Kasumi-1 (cell line): Measurements from ENCODE around the gene MEGF9.

Source experiments
- DNase-seq, 2 experiments: peaks; one replicate each; lab custom pipeline; 2025; lab: John Stamatoyannopoulos, UW

The MEGF9 gene

DNA sequence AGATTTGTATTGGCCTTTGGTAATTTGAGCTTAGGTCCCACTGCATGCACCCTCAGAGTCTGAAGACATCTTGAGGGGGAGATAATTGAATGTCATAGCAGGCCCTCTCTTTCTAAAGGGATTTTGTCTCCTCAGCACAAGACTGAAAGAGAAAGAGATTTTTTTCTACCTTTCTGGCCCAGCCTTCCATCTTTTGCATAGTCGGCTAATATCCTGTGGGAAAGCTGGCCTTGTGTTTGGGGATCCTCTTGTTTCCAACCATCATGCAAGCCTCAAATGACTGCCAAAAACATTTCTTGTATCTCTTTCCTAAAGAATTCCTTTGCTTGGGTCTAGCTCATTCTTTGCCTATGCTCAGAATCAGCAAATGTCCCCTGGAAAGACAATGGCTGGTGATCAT lies 92.3 kb downstream of the MEGF9 start:
- no peak for DNase-seq

DNA sequence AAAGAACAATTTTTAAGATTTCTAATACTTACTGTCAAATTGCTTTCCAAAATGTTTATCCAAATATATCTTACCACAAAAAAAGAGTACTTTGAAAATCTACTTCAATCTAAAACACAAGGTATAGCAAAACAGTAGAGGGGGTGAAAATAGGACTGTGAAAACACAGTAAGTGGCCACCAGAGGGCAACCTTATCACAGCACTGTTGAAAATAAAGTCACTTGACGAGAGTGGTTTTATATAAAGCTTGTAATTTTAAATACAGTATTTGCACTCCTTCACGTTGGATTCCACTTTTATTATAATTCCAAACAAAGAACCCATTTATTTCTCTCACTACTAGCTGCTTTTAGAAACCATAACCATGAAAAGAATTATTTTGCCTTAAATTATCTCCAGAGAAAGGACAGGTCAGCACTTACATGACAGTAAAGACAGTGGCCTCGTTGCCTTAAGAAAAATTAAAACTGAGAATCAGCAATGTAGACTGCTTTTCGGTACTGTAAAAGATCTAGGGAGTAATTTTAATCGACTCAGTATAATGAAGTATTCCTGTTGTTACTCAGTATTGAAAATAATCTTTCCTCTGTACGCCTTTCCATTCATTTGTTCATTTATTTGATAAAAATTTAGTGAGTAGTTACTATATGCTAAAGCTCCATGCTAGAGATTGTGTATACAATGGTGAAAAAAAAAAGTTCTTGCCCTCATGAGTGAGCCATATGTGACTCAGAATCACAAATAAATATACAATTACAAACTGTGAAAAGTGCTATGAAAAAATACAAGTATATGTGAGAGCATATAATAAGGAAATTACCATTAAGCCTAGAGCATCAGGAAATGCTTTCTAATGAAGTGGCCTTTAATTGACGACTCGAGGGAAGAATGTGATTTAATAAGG lies 94.3 kb downstream of the MEGF9 start:
- peak; percentile 76 to 82 for DNase-seq

DNA sequence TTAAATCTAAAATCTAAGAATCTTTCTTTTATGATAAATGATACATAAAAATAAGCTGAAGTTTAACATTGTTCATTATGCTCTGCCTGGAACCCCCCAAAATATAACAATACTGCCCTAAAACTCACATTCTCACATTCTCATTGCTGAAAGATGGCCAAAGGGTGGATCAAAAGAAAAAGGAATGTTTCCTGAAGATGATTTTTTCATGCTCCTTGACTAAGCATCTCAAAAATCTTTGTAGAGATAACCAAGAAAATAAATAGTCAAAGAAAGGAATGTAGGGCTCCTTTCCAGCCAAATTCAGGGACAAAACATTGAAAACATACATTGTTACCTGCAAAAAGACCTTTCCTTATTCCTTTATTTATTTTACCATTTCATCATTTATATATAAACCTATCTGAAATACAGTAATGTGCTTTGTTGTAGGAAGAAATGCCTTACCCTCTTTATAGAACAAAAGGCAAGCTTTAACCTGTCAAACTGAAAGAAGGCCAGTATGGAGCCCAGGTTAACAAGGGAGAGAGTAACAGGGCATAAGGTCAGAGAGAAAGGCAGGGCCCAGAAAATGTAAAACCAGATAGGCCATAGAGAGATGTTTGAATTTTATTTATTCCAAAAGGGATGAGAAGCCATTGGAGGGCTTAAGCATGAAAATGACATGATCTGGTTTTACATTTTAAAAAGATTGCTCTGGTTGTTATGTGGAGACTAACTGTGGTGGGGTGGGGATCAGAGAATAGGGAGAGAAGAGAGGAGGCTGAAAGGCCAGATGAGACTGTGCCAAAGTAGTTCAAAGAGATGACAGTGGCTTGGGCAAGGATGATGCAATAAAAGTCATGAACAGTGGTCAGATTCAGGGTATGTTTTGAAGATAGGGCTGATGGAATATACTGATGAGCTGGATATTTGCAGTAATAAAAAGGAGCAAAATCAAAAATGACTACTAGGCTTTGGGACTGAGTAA lies 97.0 kb downstream of the MEGF9 start:
- DNase-seq = no peak

DNA sequence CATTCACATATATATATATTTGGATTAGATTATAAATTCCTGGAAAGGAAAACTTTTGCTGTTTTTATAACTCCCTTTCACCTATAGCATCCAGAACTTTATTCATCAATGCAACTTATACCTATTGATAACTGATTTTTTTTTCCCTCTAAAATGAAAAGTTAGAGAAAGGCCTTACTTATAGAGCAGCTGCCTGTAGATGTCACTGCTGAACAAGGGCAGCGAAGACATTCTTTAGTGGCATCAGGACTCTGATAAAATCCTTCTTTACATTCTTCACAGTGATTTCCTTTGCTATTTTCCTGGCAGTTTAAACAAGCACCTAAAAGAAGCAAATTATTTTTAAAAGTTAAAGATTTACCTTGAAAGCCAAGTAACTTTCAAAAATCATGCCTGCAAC lies 102.1 kb downstream of the MEGF9 start:
- DNase-seq = peak; percentile 36 to 38

DNA sequence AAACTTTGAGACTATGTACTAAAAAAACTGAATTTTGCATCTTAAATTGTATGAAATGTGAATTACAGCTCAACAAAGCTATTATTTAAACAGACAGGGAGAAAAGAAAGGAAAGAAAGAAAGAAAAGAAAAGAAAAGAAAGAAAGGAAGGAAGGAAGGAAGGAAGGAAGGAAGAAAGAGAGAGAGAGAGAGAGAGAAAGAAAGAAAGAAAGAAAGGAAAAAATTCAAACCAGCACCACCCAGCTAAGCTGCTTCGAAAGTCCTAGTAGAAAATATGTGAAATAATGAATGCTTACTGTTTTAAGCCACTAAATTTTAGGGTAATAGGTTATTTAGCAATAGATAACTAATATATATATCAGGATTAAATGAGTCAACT lies 102.6 kb downstream of the MEGF9 start:
- DNase-seq = no peak

DNA sequence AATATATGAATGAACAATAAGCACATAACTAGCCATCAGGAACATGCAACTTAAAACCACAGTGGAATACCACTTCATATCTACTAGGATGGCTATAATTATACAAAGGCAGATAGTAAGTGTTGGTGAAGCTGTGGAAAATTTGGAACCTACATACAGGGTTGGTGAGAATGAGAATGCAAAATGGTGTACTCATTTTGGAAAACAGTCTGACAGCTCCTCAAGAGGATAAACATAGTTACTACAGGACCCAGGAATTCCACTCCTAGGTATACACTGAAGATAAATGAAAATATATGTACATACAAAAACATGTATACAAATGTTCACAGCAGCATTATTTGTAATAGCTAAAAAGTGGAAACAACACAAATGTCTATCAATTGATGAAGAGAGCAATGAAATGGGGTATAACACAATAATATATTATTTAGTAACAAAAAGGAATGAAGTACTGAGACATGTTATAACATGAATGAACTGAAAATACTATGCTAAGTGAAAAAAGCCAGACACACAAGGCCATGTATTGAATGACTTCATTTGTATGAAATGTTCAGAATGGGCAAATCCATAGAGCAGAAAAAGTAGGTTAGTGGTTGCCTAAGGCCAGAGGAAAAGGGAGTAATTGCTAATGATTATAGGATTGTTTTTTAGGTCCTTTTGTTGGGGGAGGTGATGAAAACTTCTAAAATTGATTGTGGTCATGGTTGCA lies 103.1 kb downstream of the MEGF9 start:
- peak; percentile 21 to 59 for DNase-seq

DNA sequence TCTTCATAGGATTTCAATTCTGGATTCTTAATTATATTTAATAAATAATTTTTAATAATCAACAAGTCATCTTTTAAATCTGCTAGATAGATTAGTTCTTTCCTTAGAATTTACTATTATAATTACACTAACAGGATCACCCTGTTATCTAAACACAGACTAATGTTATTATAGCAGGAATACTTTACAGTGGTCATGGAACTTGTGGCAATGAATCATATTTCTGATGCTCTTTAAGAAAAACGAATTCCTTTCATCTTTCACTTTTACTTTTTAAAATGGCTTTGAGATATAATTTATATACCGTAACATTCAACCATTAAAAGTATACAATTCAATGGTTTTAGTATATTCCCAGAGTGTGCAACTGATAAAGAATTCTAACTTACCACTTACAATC lies 104.6 kb downstream of the MEGF9 start:
- DNase-seq = no peak

DNA sequence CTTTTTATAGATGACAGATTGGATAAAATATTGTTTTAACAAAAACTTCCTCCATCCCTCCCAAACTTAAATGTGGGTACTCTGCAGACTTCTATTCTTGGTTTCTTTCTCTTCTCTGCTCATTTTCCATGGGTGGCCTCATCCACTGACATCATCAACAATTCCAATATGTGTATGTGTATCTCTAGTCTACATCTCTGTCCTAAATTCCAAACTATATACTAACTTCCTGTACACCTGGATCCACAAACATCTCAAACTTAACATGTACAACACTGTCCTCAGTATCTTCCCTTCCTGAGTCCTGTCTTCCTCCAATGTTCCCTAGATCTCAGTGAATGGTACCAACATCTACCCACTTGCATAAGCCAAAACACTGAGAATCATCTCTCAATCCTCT lies 105.8 kb downstream of the MEGF9 start:
- no peak for DNase-seq

DNA sequence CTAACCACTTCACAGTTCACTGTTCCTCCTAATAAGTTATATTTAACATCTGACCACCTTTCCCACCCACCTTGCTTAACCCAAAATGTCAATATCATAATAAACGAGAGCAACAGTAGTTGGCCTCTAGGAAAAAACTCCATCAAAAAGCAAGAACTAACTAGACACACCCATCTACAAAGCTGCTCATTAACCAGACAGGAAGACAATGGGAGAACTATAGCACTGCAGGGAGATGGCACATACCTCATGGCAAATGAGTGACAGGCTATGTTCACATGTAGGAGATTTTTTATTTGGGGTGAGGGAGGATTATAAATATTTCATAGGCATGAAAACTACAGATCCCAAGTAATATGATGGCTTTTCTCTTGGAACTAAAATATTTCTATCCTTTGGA lies 110.7 kb downstream of the MEGF9 start:
- DNase-seq = no peak

DNA sequence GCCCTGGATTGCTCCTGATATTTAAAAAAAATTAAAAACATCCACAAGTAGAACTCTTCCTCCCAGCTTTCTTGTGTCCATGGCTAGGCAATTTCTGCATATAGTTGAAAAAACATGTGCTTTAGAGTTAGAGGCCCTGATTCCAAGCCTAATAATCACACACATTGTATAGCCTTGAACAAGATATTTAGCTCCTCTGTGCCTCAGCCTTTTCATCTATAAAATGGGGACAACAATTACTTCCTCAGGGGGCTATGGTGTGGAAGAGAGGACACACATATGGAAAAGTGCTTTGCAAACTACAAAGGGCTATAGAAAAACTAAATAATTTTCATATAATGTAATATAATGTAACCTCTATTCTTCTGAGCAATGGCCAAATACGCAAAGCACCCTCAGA lies 111.3 kb downstream of the MEGF9 start:
- no peak for DNase-seq

DNA sequence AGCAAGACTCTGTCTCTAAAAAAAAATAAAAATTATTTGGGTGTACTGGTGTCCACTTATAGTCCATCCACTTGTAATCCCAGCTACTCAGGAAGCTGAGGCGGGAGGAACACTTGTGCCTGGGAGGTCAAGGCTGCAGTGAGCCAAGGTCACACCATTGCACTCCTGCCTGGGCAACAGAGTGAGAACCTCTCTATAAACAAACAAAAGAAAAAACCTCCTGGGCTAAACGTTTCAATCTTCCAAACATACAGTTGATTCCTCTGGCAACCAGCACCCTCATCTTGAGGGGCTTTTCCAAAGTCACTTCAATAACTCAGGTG lies 120.4 kb downstream of the MEGF9 start:
- DNase-seq = no peak

DNA sequence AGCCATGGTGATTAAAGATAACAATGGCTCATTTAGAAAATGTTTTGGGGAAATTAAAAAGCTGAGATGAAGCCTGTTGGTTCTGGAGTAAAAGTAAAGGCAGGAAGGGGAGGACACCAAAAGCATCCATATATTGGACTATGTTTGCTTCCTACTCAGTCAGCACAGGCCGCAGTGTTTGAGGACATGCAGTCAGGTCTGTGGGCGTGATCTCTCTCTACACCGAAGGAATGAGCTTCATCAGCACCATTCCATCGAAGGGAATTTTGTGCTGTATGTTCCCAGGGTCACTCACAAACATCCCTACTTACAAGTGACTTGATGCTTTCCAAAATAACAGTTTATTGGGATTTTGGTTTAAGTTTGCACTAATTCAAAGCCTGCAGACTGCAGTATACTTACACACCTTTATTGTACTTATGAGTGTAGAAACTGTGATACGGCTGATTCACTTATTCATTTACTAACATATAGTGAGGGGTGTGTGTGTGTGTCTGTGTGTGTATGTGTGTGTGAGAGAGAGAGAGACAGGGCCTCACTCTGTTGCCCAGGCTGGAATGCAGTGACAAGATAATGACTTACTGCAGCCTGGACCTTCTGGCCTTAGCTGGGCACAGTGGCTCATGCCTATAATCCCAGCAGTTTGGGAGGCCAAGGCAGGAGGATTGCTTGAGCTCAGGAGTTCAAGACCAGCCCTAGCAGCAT lies 120.9 kb downstream of the MEGF9 start:
- no peak for DNase-seq

DNA sequence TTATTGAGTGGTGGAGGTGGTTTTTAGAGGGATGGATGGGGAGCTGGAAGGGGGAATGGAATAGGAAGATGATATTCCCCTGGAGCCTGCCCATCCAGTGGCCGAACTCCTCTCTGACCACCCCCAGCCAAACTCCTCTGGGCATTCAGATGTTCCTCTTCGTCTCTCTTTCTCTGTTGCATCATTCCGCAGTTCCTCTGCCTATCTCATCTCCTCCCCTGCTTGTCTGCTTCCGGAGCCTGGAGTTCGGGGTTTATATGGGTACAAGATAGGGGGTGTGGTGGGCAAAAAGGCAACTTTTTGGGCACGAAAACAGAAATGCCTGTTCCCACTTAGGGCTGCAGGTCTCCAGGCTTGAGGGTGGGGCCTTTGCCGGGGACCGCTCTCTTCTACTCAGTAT lies 122.1 kb downstream of the MEGF9 start:
- no peak for DNase-seq

DNA sequence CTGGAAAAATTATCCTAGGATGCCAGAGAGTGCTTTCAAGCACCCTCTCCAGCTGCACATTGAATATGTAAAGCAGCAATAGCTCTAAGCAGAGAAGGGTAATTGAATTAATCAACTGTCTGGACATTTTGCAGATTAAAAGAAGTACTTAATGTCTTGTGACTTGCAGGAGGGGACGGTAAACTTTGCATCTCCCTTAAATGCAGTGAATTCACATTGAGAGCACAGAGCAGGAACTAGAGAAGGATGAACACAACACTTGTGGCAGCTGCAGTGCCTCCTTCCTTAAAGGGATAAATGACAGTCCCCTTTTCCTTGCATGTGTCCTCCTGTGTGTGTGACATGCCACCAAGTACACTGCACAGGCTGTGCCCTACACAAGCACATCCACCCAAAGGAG lies 126.9 kb downstream of the MEGF9 start:
- peak; percentile 14 to 36 for DNase-seq

DNA sequence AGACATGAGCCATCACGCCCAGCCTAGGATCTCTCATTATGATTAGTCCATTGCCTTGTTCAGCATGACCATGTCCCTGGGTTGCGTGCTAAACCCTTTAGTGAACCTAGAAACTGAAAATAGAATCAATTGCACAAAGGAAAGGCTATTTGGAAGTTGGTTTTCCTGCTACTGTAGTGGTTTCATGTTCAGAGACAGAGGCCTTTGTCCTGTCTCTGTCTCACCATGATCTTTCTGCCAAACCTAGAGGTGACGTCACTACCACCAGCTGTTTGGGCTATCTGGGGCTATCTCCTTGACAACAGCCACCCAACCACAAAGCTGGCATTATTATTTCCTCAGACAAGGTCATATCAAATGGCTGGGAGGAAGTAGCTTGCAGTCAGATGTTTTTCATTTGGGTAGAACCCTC lies 130.3 kb downstream of the MEGF9 start:
- peak; percentile 78 to 82 for DNase-seq

DNA sequence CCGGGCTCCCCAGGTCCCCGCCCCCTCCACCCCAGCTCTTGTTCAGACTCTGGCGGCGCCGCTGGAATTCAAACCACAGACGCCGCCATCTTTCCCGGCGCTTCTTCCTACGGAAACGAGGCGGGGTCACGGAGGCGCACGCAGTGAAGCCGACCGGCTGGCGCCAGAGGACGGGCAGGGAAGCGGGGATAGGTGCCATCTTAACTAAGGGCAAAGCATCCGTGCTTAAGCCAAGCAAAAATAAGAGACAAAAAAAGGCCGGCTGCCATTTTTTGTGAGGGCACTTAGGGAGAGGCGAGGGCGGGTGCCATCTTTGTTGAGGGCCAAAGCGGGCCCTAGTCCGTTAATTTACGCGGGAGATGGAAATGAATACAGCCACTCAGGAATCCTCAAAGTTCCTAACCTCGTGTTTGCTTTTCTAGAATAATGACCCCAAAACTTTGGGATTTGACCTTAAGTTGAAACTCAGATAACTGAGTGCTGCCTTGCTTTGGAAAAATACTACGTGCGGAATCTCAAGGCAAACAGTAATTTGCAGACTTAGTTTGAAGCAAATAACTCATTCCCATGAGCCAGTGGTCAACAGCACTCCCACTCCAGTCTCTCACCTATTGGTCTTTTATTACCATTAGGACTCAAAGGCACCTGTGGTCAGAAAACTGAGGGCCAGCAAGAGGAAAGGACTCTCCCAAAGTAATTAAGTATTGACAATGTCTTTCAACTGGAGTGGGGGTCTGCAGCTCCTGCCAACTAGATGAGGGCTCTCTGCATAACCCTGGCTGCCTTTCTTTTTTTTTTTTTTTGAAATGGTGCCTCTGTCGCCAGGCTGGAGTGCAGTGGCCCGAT lies 134.0 kb downstream of the MEGF9 start, which contains the start of gene CDK5RAP2:
Gene CDK5RAP2, minus strand, starts transcription at position 117 of the 846 bp plus-strand sequence. CDS start 189 bp downstream, outside the sequence.
- DNase-seq = peak; percentile 96 to 98

DNA sequence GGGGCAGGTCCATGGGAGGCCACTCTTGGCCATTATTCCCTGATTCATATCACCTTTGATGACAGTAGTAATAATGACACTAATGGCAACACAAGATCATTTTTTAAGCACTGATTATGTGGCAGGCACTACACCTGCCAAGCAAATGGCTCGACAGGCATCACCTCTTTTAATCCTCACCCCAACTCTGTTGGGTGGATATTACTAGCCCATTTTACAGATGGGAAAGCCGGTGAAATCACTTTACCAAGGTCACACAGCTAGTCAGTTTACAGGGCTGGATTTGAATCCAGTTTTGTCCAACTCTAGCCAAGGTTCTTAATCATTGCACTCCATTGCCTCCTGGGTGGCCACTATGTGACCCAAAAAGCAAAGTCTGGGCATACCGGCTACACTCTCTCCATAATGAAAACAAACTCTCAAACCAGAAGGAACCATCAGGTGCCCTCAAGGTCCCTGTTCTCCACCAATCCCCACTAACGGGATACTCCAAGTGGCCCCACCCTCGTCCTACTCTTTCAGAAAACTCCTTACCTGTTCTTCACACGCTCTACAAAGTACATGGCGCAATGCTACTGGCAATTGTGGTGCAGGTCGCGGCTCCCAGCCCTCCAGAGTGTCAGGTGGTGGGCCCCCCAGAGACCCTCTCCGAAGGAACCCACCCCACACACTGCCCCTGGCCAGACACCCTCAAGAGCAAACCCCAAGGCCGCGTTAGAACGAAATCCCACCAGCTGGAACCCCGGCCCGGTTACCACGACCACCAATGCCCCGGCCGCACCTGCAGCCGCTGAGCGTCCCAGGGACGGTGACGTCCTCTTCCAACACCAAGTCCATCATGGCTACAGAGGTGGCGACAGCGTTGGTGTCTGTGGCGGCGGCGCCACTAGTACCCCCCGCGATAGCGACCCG lies 134.9 kb downstream of the MEGF9 start:
- DNase-seq = no peak

DNA sequence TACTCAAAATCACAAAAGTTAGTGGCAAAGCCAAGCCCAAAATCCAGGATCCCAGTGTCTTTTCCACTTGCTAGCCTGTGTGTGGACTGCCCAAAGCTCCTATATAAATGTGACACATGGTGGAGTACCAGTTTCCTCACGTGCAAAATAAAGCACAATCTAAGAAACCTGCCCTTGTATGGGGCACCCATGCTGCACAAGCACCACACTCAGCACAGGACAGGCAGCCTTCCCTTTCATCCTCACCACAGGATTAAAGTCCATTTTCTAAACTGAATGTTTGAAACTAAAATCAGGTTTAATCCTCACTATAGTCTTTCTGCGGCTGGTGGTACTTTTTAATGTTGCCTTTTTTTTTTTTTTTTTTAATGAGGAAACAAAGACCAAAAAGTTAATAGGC lies 139.8 kb downstream of the MEGF9 start:
- no peak for DNase-seq

DNA sequence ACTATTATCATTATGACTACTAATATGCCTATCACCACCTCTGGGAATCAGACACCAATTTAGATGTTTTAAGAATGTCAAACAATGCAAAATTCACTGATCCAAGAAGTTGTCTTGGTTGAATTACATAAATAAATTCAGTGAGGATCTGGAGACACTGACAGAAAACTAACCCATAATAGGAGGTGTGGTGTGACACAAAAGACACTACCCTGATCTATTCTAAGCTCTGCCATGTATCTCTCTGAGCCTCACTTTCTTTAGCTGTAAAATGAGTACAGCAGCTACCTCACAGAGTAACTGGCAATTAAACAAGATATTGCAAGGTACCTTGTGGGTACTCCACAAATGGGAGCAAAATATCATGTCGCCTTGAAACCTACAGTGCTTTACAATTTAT lies 141.8 kb downstream of the MEGF9 start:
- DNase-seq = no peak
